ENCODE data around the gene DIP2A.

GRCh38 chr21:46422636-46423241 lies 36.0 kb upstream of the DIP2A start:
- no peak for TF ChIP-seq CTCF (IDR thresholded peaks at IDR 0.05; ENCODE audit: low read depth, low read length)
- TF ChIP-seq EZH2phosphoT487 (IDR thresholded peaks at IDR 0.05; ENCODE audit: low read depth): no peak

Measured in OCI-LY3 (cell line).